Prostate gland (tissue), 2 donors: Measurements from ENCODE around the gene ZMPSTE24.

ENCODE experiments used
- POLR2A ChIP-seq: fragments of 450-650 bp; IDR thresholded peaks from one replicate; pipeline ENCODE4 v1.6.1; 2016; ENCODE audit warnings: antibody characterized with exemption, mild to moderate bottlenecking
- TF ChIP-seq, protein P1 (sequence below), 4 experiments: fragments of 200-600 bp in 2 of 4; fragments of 450-650 bp in 2 of 4; sonication (generic) in 2 of 4; IDR thresholded peaks; 1 replicate in 3 of 4; 2 replicates in 1 of 4; pipeline ENCODE4 v1.5.1; 2016 to 2019; ENCODE audit warnings: antibody characterized with exemption in 4 of 4, mild to moderate bottlenecking in 2 of 4, moderate library complexity in 2 of 4

DNA sequence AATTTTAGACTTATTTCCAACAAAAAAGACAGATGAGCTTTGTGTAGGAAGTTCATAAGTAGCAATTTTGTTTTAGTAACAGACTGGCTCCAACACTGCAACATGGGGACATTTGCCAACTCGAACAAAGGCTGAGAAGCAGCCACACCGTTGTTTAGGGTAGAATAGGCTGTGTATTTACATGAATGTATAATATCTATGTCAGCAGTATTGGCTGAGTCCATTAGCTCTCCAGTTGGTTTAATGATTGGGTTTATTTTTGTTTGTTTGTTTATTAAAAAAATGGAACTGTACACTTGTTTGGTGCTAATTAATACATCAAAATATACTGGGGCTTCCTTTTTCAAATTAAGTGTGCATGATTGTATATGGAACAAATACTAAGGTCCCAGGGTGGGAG, 17.6 kb upstream of the ZMPSTE24 start:
- no peak for TF ChIP-seq POLR2A
- TF ChIP-seq, protein P1, sequence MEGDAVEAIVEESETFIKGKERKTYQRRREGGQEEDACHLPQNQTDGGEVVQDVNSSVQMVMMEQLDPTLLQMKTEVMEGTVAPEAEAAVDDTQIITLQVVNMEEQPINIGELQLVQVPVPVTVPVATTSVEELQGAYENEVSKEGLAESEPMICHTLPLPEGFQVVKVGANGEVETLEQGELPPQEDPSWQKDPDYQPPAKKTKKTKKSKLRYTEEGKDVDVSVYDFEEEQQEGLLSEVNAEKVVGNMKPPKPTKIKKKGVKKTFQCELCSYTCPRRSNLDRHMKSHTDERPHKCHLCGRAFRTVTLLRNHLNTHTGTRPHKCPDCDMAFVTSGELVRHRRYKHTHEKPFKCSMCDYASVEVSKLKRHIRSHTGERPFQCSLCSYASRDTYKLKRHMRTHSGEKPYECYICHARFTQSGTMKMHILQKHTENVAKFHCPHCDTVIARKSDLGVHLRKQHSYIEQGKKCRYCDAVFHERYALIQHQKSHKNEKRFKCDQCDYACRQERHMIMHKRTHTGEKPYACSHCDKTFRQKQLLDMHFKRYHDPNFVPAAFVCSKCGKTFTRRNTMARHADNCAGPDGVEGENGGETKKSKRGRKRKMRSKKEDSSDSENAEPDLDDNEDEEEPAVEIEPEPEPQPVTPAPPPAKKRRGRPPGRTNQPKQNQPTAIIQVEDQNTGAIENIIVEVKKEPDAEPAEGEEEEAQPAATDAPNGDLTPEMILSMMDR (IDR thresholded peaks at IDR 0.05), result no peak
